Amygdala (tissue), 56 donors: ENCODE results near the gene POLRMT.
"Not testable (repeated sequence)": the region's sequence is repeated elsewhere in the genome, so short reads cannot be mapped to it uniquely, and the experiment has no call there.

Source experiments
- DNase-seq, 56 donors: peaks; one replicate each; lab custom pipeline; 2025; lab: John Stamatoyannopoulos, UW

Gene POLRMT

GRCh38 chr19:597406-598315 lies 35.7 kb downstream of the POLRMT start:
- DNase-seq, result no peak

GRCh38 chr19:596263-596655 lies 37.1 kb downstream of the POLRMT start:
- no peak for DNase-seq

- no peak for DNase-seq
These were observed 37.7 kb downstream of the POLRMT start for GRCh38 chr19:595326-596262.

- DNase-seq, result no peak
These were observed 39.0 kb downstream of the POLRMT start for GRCh38 chr19:594265-594870.

GRCh38 chr19:593505-593904 lies 39.8 kb downstream of the POLRMT start:
- DNase-seq, result no peak

GRCh38 chr19:593055-593454 lies 40.3 kb downstream of the POLRMT start:
- DNase-seq, result no peak

GRCh38 chr19:592101-592500 lies 41.2 kb downstream of the POLRMT start:
- no peak for DNase-seq

GRCh38 chr19:591099-591958 lies 42.0 kb downstream of the POLRMT start:
- peak in 8 of 56 donors; percentile 16 to 46 (median 28) for DNase-seq

GRCh38 chr19:590750-591098 lies 42.6 kb downstream of the POLRMT start:
- peak in 1 of 56 donors; percentile 9 for DNase-seq

GRCh38 chr19:590396-590745 lies 43.0 kb downstream of the POLRMT start:
- no peak for DNase-seq

GRCh38 chr19:589693-590395 lies 43.5 kb downstream of the POLRMT start, which contains the start of gene HCN2:
Gene HCN2, plus strand, starts transcription at chr19:589881. Its CDS starts 65 bp downstream, at chr19:589946.
- DNase-seq, result peak in 1 of 56 donors; percentile 39

GRCh38 chr19:588741-589692 lies 44.3 kb downstream of the POLRMT start:
- peak in 13 of 56 donors; percentile 40 to 70 (median 56) for DNase-seq

- peak; percentile 46 to 95 (median 82) for DNase-seq
These were observed 45.1 kb downstream of the POLRMT start for GRCh38 chr19:588093-588740.

- DNase-seq, result no peak
These were observed 47.7 kb downstream of the POLRMT start for GRCh38 chr19:585551-586110.

- DNase-seq, result not testable (repeated sequence)
These were observed 48.2 kb downstream of the POLRMT start for GRCh38 chr19:585146-585545.

- peak in 38 of 56 donors; percentile 12 to 81 (median 42) for DNase-seq
These were observed 48.9 kb downstream of the POLRMT start for GRCh38 chr19:584240-585001.

GRCh38 chr19:583968-584239 lies 49.4 kb downstream of the POLRMT start:
- no peak for DNase-seq
